Parathyroid adenoma (tissue), 2 donors: ENCODE results near the gene ZNF618.

Experiments
- H2AFZ ChIP-seq: fragments of 300-600 bp; sonication (generic); one replicate; pipeline ENCODE4 v1.7.0; 2017; ENCODE audit warnings: antibody characterized with exemption, mild to moderate bottlenecking
- H3K27ac ChIP-seq: fragments of 300-600 bp; sonication (generic); one replicate; pipeline ENCODE4 v1.7.0; 2017
- H3K27me3 ChIP-seq: fragments of 300-600 bp; sonication (generic); one replicate; pipeline ENCODE4 v1.7.0; 2017; ENCODE audit warnings: low read length; ENCODE audit not compliant: control insufficient read depth, insufficient read depth
- H3K36me3 ChIP-seq: fragments of 300-600 bp; sonication (generic); one replicate; pipeline ENCODE4 v1.7.0; 2017; ENCODE audit warnings: low read length; ENCODE audit not compliant: control insufficient read depth, insufficient read depth
- H3K4me1 ChIP-seq: fragments of 300-600 bp; sonication (generic); one replicate; pipeline ENCODE4 v1.7.0; 2017; ENCODE audit warnings: control low read depth
- H3K4me2 ChIP-seq: fragments of 300-600 bp; sonication (generic); one replicate; pipeline ENCODE4 v1.7.0; 2017; ENCODE audit warnings: low read length
- H3K4me3 ChIP-seq: fragments of 300-600 bp; sonication (generic); one replicate; pipeline ENCODE4 v1.7.0; 2017; ENCODE audit warnings: low read depth, low read length
- H3K79me2 ChIP-seq: fragments of 300-600 bp; sonication (generic); one replicate; pipeline ENCODE4 v1.7.0; 2017; ENCODE audit warnings: control low read depth
- H3K9ac ChIP-seq: fragments of 300-600 bp; sonication (generic); one replicate; pipeline ENCODE4 v1.7.0; 2017; ENCODE audit warnings: mild to moderate bottlenecking
- H3K9me3 ChIP-seq: fragments of 300-600 bp; sonication (generic); one replicate; pipeline ENCODE4 v1.7.0; 2017; ENCODE audit warnings: low read length; ENCODE audit not compliant: control insufficient read depth
- TF ChIP-seq, protein P1 (sequence below): fragments of 300-600 bp; sonication (generic); IDR thresholded peaks from one replicate; pipeline ENCODE4 v1.7.0; 2017; ENCODE audit warnings: antibody characterized with exemption, mild to moderate bottlenecking
- donor health status: primary hyperparathyroidism.

The ZNF618 gene

DNA sequence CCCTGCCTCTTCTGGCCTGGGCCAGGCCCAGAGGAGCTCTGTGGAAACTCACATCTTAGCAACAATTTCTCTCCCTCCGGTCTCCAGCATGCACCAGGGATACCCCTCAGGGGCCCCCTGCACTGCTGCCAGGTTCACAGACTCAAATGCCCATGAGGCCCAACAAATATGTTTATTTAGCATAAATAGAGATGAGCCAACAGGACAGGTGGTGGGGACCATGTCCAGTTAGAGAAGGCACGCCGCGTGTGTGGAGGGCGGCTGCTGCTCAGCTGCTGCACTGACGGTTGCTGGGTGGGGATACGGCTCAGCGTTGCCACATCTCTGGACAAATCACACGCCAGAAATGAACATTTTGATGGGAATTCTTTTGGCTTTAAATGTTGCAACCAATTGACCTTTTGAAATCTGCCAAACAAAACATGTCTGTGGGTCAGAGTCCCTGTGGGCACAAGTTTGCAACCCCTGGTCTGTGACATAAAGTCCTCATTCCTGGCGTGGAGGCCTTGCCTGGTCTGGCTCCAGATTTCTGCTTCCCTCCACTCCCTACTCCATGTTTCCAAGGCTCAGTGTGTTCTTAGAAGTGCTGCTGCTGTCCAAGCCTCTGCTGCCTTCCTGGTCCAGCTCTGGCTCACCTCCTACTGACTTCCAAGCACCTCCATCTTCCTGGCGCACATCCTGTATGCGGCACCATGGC, 113.1 kb downstream of the ZNF618 start:
- Histone ChIP-seq H3K79me2 (no peaks in the 10 kb centered on the region), H3K4me1 (peaks cover 5% of the 10 kb centered on the region), H3K9me3 (no peaks in the 10 kb centered on the region), H2AFZ (no peak overlapping the region), H3K4me2 (no peak overlapping the region), H3K9ac (no peak overlapping the region), H3K27ac (no peak overlapping the region), H3K4me3 (no peak overlapping the region), H3K36me3 (no peaks in the 10 kb centered on the region), H3K27me3 (no peaks in the 10 kb centered on the region)
- TF ChIP-seq, protein P1, sequence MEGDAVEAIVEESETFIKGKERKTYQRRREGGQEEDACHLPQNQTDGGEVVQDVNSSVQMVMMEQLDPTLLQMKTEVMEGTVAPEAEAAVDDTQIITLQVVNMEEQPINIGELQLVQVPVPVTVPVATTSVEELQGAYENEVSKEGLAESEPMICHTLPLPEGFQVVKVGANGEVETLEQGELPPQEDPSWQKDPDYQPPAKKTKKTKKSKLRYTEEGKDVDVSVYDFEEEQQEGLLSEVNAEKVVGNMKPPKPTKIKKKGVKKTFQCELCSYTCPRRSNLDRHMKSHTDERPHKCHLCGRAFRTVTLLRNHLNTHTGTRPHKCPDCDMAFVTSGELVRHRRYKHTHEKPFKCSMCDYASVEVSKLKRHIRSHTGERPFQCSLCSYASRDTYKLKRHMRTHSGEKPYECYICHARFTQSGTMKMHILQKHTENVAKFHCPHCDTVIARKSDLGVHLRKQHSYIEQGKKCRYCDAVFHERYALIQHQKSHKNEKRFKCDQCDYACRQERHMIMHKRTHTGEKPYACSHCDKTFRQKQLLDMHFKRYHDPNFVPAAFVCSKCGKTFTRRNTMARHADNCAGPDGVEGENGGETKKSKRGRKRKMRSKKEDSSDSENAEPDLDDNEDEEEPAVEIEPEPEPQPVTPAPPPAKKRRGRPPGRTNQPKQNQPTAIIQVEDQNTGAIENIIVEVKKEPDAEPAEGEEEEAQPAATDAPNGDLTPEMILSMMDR, result no peak

DNA sequence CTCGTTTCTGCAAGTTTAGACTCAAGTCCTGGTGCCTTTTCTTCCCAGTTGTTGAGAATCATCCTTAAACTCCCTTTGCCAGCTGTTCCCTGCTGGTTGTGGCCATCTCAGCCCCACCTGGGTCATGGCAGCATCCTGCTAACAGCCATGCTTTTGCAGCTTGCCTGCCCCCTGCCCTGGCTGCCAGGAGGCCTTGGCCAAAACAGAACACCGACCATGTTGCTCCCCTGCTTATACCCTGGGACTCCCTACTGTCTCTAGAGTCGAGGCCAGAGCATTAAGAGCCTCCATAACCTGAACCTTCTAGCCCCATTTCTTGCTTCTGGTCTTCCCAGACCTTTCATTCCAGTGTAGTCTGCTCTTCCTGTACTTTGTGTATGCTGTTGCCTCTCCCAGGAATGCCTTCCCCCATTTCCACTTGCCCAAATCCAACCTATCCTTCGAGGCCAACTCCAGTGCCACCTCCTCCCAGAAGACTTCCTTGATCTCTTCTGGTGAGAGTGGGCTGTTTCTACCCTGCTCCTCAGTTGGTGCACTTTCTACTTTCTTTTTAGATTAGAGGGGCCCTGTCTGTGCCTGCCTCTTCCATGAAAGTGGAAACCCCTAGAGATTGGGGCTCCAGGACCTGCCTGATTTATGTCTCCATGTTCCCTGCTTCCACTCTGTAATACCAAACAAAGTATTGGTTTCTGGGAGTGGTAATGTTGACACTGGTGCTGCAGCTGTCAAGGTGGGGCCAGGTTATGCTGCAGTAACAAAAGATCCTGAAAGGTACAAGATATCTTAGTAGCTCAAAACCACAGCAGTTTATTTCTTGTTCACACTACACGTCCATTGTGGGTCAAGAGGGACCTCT, 113.8 kb downstream of the ZNF618 start:
- H3K9ac ChIP-seq, result no peak overlapping the region
- H3K4me3 ChIP-seq, result no peak overlapping the region
- H3K27me3 ChIP-seq, result no peaks in the 10 kb centered on the region
- TF ChIP-seq, protein P1, result no peak
- H3K9me3 ChIP-seq, result no peaks in the 10 kb centered on the region
- H3K4me2 ChIP-seq, result no peak overlapping the region
- H3K79me2 ChIP-seq, result no peaks in the 10 kb centered on the region
- no peaks in the 10 kb centered on the region for H3K36me3 ChIP-seq
- H2AFZ ChIP-seq, result no peak overlapping the region
- H3K27ac ChIP-seq, result no peak overlapping the region
- peaks cover 5% of the 10 kb centered on the region for H3K4me1 ChIP-seq

DNA sequence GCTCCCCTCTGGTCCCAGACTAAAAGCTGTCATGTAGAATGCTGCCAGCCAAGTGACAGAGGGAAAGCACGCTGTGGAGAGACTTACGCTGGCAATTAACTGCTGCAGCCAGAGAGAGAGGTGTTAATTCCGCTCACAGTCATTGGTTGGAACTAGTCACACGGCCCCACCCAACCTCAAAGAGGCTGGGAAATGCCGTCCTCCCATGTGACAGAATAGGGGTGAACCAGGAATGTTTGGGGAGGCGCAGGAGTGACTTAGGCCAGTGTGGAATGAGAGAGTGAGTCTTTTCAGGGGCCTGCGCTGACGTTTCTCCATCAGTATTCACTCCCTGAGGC, 114.4 kb downstream of the ZNF618 start:
- Histone ChIP-seq H3K4me1 (peaks cover 5% of the 10 kb centered on the region), H3K27ac (no peak overlapping the region), H3K27me3 (no peaks in the 10 kb centered on the region)

DNA sequence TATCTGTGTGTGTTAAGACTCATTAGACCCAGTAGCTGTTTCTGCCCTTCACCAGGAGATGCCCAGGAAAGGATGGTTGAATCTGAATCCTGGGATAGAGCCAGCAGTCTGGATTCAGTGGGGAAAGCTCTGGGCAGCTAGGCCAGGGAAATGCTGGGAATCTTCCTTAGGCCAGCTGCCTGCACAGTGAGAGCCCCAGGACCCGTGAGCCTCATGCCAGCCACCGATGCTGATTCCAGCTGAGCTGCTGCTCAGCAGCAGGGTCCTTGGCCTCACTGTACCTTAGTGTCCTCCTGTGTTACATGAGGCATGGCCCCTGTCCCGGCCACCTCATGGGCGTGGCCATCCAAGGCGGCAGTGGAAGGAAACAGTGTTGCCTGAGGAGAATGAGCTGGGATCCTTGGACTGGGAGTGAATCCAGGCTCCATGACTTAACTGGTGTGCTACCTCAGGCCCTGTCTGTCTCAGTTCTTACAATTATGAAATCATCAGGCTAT, 114.9 kb downstream of the ZNF618 start:
- Histone ChIP-seq H3K4me1 (peaks cover 5% of the 10 kb centered on the region), H3K4me2 (no peak overlapping the region), H3K4me3 (no peak overlapping the region), H3K9me3 (no peaks in the 10 kb centered on the region), H3K27me3 (no peaks in the 10 kb centered on the region), H3K27ac (no peak overlapping the region), H3K36me3 (no peaks in the 10 kb centered on the region), H3K79me2 (no peaks in the 10 kb centered on the region), H2AFZ (no peak overlapping the region), H3K9ac (no peak overlapping the region)
- TF ChIP-seq, protein P1, result no peak

More for the DNA sequence above, 114.4 kb downstream of the ZNF618 start:
- Histone ChIP-seq H3K36me3 (no peaks in the 10 kb centered on the region), H3K4me3 (no peak overlapping the region), H3K4me2 (no peak overlapping the region), H3K9ac (no peak overlapping the region), H2AFZ (no peak overlapping the region), H3K9me3 (no peaks in the 10 kb centered on the region), H3K79me2 (no peaks in the 10 kb centered on the region)
- TF ChIP-seq, protein P1, result no peak
